Astrocyte (in vitro differentiated cells and primary cell): Measurements from ENCODE around the gene GSTT4.

Source experiments
- EZH2 ChIP-seq: IDR thresholded peaks from 2 replicates; pipeline ENCODE4 v1.6.1; 2012; ENCODE audit warnings: mild to moderate bottlenecking, low read length, inconsistent platforms; ENCODE audit not compliant: insufficient read depth
- TF ChIP-seq, protein P1 (sequence below): IDR thresholded peaks from 2 replicates; pipeline ENCODE4 v1.5.1; 2011; ENCODE audit warnings: low read depth, mild to moderate bottlenecking, inconsistent platforms, low read length, moderate library complexity; ENCODE audit not compliant: insufficient read depth

DNA sequence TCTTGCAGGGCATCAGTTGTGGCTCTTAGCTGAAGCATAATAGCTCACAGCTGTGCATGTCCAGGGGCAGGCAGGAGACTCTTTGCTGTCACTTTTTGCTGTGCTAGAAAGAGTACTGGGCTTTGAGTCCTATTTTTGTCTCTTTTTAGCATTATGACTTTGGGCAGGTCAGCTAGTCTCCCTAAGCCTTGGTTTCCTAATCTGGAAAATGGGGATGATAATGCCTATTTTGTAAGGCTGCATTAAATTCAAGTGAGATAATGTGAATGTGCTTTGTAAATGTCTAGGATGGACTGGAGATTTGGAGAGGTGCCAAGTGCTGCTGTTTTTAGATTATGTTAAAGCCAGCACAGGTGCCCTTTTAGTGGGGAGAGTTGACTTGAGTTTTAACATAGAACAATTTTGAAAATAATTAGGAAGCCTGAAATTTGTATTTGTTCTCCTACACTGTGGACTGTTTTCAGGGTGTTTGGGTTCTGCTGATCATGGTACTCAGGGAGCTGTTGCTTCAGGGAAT is 25.0 kb upstream of the GSTT4 start:
- TF ChIP-seq, protein P1, sequence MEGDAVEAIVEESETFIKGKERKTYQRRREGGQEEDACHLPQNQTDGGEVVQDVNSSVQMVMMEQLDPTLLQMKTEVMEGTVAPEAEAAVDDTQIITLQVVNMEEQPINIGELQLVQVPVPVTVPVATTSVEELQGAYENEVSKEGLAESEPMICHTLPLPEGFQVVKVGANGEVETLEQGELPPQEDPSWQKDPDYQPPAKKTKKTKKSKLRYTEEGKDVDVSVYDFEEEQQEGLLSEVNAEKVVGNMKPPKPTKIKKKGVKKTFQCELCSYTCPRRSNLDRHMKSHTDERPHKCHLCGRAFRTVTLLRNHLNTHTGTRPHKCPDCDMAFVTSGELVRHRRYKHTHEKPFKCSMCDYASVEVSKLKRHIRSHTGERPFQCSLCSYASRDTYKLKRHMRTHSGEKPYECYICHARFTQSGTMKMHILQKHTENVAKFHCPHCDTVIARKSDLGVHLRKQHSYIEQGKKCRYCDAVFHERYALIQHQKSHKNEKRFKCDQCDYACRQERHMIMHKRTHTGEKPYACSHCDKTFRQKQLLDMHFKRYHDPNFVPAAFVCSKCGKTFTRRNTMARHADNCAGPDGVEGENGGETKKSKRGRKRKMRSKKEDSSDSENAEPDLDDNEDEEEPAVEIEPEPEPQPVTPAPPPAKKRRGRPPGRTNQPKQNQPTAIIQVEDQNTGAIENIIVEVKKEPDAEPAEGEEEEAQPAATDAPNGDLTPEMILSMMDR = no peak
- no peak for TF ChIP-seq EZH2
